K562 (cell line): Measurements from ENCODE around the gene NUCKS1. TPM values are rescaled to one million over a fixed set of nuclear protein-coding genes. Genes with fewer than 3 reads are reported as not detected.

Experiments
- CBX8 ChIP-seq: fragments of 200-600 bp; sonication (generic); IDR thresholded peaks from 2 replicates; pipeline ENCODE4 v1.6.1; 2012; ENCODE audit warnings: borderline replicate concordance, mixed run types, low read depth, mild to moderate bottlenecking, moderate library complexity, mixed read lengths, low read length, control low read depth, inconsistent platforms; ENCODE audit not compliant: poor library complexity, severe bottlenecking; ENCODE audit errors: extremely low read depth
- HNRNPLL ChIP-seq: fragments of 200-400 bp; formaldehyde crosslinking; IDR thresholded peaks from 2 replicates; pipeline ENCODE4 v1.6.1; 2017; ENCODE audit warnings: low read length, low read depth, mild to moderate bottlenecking; ENCODE audit not compliant: poor library complexity, severe bottlenecking
- KDM2B ChIP-seq: fragments of 250-450 bp; sonication (Bioruptor Pico); IDR thresholded peaks from 2 replicates; pipeline ENCODE4 v1.8.0; 2021; ENCODE audit warnings: mild to moderate bottlenecking, moderate library complexity
- NRF1 ChIP-seq, 2 experiments: fragments of 450-650 bp; IDR thresholded peaks in 1 of 2; conservative IDR thresholded peaks in 1 of 2; 2 replicates each; pipeline ENCODE4 v1.6.1; 2014; ENCODE audit warnings: mild to moderate bottlenecking in 2 of 2
- SRSF7 ChIP-seq: fragments of 200-400 bp; formaldehyde crosslinking; optimal IDR thresholded peaks from 2 replicates; pipeline ENCODE3; 2017; ENCODE audit warnings: mild to moderate bottlenecking, low read depth, low read length
- TEAD2 ChIP-seq: fragments of 450-650 bp; IDR thresholded peaks from 2 replicates; pipeline ENCODE4 v1.6.1; 2016; ENCODE audit warnings: missing genetic modification characterization, control low read depth, missing compliant biosample characterization
- ZNF121 ChIP-seq: sonication (generic); formaldehyde crosslinking; conservative IDR thresholded peaks from 2 replicates; pipeline ENCODE4 v1.8.0; 2022; ENCODE audit warnings: missing genetic modification reagents
- ZNF354B ChIP-seq: fragments of 250-450 bp; sonication (Bioruptor Pico); IDR thresholded peaks from 2 replicates; pipeline ENCODE4 v1.4.0; 2020
- polyA plus RNA-seq, 8 experiments: library from polyadenylated mRNA; depleted of rRNA in 4 of 8; stranded (reverse) in 5 of 8; unstranded in 3 of 8; fragments of >200 nt; fragmentation: Nextera tagmentation in 2 of 8; fragmentation: Illumina TruSeq in 1 of 8; extraction: Ambion mirVana in 2 of 8; extraction: Trizol in 1 of 8; gene quantifications; 2 replicates each; pipeline versions ENCODE4 v1.2.1 to v1.2.3, GENCODE V29; 2011 to 2014; ENCODE audit warnings: inconsistent platforms in 1 of 8, missing spikeins in 1 of 8
- total RNA-seq, 7 experiments: library from RNA; depleted of rRNA in 6 of 7; stranded (reverse); fragments of >200 nt in 6 of 7; fragmentation: Illumina TruSeq in 2 of 7; extraction: Trizol in 2 of 7; gene quantifications; 2 replicates each; pipeline versions ENCODE4 v1.2.1 to v1.2.3, GENCODE V29; 2011 to 2021; ENCODE audit warnings: low replicate concordance in 1 of 7
- TF ChIP-seq, protein P1 (sequence below): sonication (generic); formaldehyde crosslinking; IDR thresholded peaks from 2 replicates; pipeline ENCODE4 v1.8.1; 2023; ENCODE audit warnings: mild to moderate bottlenecking, missing genetic modification reagents, moderate library complexity
- TF ChIP-seq, protein P2 (sequence below): fragments of 200-800 bp; sonication (Bioruptor generic); IDR thresholded peaks from 2 replicates; pipeline ENCODE4 v1.6.1; 2017; ENCODE audit warnings: missing genetic modification characterization, missing compliant biosample characterization
- TF ChIP-seq, protein P3 (sequence below), 2 experiments: fragments of 450-650 bp in 1 of 2; IDR thresholded peaks; 2 replicates each; pipeline ENCODE4 v1.6.1; 2011 to 2017; ENCODE audit warnings: low read depth in 2 of 2, antibody characterized with exemption in 1 of 2, borderline replicate concordance in 1 of 2, low read length in 1 of 2, mild to moderate bottlenecking in 1 of 2, mixed read lengths in 1 of 2; ENCODE audit not compliant: control insufficient read depth in 1 of 2
- TF ChIP-seq, protein P4 (sequence below): fragments of 250-450 bp; sonication (Bioruptor Pico); IDR thresholded peaks from 2 replicates; pipeline ENCODE4 v1.9.0; 2021; ENCODE audit warnings: mild to moderate bottlenecking, inconsistent platforms
- TF ChIP-seq, protein P5 (sequence below): fragments of 450-650 bp; conservative IDR thresholded peaks from 2 replicates; pipeline ENCODE4 v1.6.1; 2016; ENCODE audit warnings: missing genetic modification characterization, low read depth, mild to moderate bottlenecking, control low read depth, missing compliant biosample characterization

The NUCKS1 gene
- total and polyA plus RNA-seq, 9 of the 15 experiments (the other 6 are each of a cell fraction or from before 2014, with no cell fraction given), result 66.7 to 244 (median 149) TPM

DNA sequence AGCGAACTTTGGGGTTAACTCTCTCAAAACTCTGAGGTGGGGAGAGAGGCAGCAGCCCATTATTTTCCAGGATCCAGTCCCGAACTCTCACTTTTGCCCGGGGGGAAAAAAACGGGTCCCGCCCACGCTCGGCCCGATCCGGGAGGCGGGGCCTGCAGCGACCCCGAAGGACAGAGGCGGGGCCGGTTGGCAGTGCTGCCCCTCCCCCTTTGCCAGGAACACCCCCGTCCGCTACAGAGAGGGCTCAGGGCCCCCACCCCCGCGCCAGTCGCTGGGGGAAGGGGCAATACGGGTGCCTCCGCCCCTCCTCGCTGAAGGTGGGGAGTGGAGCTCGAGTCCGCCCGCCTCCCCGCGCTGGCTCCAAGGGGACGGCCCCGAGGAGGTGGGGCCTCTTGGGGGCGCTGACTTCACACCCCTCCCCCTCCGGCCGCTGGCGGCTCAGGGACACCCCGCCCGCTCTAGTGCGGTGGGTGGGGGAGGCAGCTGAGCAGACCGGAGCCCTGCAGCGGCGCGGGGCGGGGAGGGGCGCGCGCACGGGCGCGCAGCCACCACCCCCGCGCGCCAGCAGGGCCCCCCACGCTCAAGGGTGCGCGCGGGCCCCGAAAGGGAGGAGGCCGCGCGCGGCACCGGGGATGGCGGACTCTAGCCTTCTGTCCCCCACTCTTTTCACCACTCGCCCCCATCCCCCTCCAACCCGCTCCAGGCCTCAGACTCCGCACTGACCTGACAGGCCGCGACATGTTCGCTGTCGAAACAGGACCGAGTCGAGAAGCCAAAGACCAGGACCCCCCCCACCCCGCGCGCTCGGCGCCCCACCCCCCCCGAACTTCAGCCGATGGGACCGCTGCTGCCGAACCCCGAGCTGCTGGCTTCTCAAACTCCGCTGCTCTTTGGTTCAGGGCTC, 496 bp downstream of the NUCKS1 start (continued):
- TF ChIP-seq, protein P1, sequence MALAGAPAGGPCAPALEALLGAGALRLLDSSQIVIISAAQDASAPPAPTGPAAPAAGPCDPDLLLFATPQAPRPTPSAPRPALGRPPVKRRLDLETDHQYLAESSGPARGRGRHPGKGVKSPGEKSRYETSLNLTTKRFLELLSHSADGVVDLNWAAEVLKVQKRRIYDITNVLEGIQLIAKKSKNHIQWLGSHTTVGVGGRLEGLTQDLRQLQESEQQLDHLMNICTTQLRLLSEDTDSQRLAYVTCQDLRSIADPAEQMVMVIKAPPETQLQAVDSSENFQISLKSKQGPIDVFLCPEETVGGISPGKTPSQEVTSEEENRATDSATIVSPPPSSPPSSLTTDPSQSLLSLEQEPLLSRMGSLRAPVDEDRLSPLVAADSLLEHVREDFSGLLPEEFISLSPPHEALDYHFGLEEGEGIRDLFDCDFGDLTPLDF (CRISPR knock-in tag), result no peak
- TF ChIP-seq, protein P2, sequence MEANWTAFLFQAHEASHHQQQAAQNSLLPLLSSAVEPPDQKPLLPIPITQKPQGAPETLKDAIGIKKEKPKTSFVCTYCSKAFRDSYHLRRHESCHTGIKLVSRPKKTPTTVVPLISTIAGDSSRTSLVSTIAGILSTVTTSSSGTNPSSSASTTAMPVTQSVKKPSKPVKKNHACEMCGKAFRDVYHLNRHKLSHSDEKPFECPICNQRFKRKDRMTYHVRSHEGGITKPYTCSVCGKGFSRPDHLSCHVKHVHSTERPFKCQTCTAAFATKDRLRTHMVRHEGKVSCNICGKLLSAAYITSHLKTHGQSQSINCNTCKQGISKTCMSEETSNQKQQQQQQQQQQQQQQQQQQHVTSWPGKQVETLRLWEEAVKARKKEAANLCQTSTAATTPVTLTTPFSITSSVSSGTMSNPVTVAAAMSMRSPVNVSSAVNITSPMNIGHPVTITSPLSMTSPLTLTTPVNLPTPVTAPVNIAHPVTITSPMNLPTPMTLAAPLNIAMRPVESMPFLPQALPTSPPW (CRISPR knock-in tag), result peak; percentile 99
- TF ChIP-seq, protein P3, sequence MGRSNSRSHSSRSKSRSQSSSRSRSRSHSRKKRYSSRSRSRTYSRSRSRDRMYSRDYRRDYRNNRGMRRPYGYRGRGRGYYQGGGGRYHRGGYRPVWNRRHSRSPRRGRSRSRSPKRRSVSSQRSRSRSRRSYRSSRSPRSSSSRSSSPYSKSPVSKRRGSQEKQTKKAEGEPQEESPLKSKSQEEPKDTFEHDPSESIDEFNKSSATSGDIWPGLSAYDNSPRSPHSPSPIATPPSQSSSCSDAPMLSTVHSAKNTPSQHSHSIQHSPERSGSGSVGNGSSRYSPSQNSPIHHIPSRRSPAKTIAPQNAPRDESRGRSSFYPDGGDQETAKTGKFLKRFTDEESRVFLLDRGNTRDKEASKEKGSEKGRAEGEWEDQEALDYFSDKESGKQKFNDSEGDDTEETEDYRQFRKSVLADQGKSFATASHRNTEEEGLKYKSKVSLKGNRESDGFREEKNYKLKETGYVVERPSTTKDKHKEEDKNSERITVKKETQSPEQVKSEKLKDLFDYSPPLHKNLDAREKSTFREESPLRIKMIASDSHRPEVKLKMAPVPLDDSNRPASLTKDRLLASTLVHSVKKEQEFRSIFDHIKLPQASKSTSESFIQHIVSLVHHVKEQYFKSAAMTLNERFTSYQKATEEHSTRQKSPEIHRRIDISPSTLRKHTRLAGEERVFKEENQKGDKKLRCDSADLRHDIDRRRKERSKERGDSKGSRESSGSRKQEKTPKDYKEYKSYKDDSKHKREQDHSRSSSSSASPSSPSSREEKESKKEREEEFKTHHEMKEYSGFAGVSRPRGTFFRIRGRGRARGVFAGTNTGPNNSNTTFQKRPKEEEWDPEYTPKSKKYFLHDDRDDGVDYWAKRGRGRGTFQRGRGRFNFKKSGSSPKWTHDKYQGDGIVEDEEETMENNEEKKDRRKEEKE (IDR thresholded peaks at IDR 0.05; ENCODE audit: borderline replicate concordance in 1 of 2, control insufficient read depth in 1 of 2, low read depth in 2 of 2, low read length in 1 of 2), result 0 out of 4 replicates have a peak, but pooled peaks of 1 of the 2 experiments have one; percentile 42
- TF ChIP-seq HNRNPLL (peak; percentile 49), TEAD2 (tag) (no peak), NRF1 (conservative IDR thresholded peaks at IDR 0.05 in 1 of 2, IDR thresholded peaks at IDR 0.05 in 1 of 2) (peak in 1 of 2 experiments; percentile 86), CBX8 (no peak), ZNF354B (CRISPR knock-in tag) (no peak), ZNF121 (CRISPR knock-in tag) (no peak), SRSF7 (no peak), KDM2B (CRISPR knock-in tag) (no peak)
- TF ChIP-seq, protein P4, sequence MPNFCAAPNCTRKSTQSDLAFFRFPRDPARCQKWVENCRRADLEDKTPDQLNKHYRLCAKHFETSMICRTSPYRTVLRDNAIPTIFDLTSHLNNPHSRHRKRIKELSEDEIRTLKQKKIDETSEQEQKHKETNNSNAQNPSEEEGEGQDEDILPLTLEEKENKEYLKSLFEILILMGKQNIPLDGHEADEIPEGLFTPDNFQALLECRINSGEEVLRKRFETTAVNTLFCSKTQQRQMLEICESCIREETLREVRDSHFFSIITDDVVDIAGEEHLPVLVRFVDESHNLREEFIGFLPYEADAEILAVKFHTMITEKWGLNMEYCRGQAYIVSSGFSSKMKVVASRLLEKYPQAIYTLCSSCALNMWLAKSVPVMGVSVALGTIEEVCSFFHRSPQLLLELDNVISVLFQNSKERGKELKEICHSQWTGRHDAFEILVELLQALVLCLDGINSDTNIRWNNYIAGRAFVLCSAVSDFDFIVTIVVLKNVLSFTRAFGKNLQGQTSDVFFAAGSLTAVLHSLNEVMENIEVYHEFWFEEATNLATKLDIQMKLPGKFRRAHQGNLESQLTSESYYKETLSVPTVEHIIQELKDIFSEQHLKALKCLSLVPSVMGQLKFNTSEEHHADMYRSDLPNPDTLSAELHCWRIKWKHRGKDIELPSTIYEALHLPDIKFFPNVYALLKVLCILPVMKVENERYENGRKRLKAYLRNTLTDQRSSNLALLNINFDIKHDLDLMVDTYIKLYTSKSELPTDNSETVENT, result peak; percentile 96
- TF ChIP-seq, protein P5, sequence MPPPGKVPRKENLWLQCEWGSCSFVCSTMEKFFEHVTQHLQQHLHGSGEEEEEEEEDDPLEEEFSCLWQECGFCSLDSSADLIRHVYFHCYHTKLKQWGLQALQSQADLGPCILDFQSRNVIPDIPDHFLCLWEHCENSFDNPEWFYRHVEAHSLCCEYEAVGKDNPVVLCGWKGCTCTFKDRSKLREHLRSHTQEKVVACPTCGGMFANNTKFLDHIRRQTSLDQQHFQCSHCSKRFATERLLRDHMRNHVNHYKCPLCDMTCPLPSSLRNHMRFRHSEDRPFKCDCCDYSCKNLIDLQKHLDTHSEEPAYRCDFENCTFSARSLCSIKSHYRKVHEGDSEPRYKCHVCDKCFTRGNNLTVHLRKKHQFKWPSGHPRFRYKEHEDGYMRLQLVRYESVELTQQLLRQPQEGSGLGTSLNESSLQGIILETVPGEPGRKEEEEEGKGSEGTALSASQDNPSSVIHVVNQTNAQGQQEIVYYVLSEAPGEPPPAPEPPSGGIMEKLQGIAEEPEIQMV (tag), result no peak
